GM12878 (cell line): ENCODE results near the gene PSMD13. TPM values are rescaled to one million over a fixed set of nuclear protein-coding genes. Genes with fewer than 3 reads are reported as not detected.

Source experiments
- ATAC-seq: fragments of 200-7000 bp; cut with Tn5 transposase; 3 replicates; pipeline ENCODE4 v1.9.1; 2020; ENCODE audit warnings: mild to moderate bottlenecking, moderate library complexity
- BruUV-seq: library from RNA; stranded (reverse); fragments of 400-500 nt; replicated peaks from 2 replicates; lab custom pipeline; 2021; lab: Mats Ljungman, UMichigan
- CTCF ChIA-PET: fragments of 300-600 bp; sonication (Branson Sonifier 250); formaldehyde crosslinking; extraction: SDS; loops from one replicate; lab custom pipeline; 2021; ENCODE audit warnings: inconsistent platforms; lab: Yijun Ruan, JAX
- POLR2A ChIA-PET: fragments of 350-600 bp; formaldehyde crosslinking; extraction: SDS; loops from one replicate; lab custom pipeline; 2021; ENCODE audit warnings: inconsistent platforms; lab: Charles Lee
- RAD21 ChIA-PET: fragments of 300-600 bp; sonication (Branson Sonifier 250); formaldehyde crosslinking; loops from one replicate; lab custom pipeline; 2023; ENCODE audit warnings: antibody characterized with exemption; ENCODE audit not compliant: unreplicated experiment; lab: Charles Lee
- SMC1A ChIA-PET: fragments of 300-600 bp; sonication (Branson Sonifier 250); formaldehyde crosslinking; loops from one replicate; lab custom pipeline; 2023; ENCODE audit not compliant: unreplicated experiment, uncharacterized antibody; lab: Charles Lee
- DNase-seq: peaks from one replicate; pipeline ENCODE4 v3.0.0-alpha.2; 2011; ENCODE audit warnings: low read depth, low spot score
- FAIRE-seq: peaks from 3 replicates; lab custom pipeline; 2011; peaks lifted over from hg19 to GRCh38; lab: Jason Lieb, UNC
- H2AFZ ChIP-seq: 2 replicates; pipeline ENCODE4 v1.6.0; 2011; ENCODE audit warnings: low read depth, low read length, control low read depth; ENCODE audit not compliant: control insufficient read depth
- H3K27ac ChIP-seq: 2 replicates; pipeline ENCODE4 v1.5.1; 2011; ENCODE audit warnings: control low read depth; ENCODE audit not compliant: control insufficient read depth, insufficient read depth
- H3K27me3 ChIP-seq, 2 experiments: replicated peaks in 1 of 2; 2 replicates each; pipeline versions ENCODE4 v1.6.0 to v1.6.1; 2011; ENCODE audit warnings: low read length in 1 of 2; ENCODE audit not compliant: control insufficient read depth in 2 of 2, insufficient read depth in 2 of 2
- H3K36me3 ChIP-seq, 2 experiments: 2 replicates each; pipeline ENCODE4 v1.5.1; 2011; ENCODE audit warnings: low read length in 1 of 2; ENCODE audit not compliant: control insufficient read depth in 2 of 2, insufficient read depth in 2 of 2
- H3K4me1 ChIP-seq: 2 replicates; pipeline ENCODE4 v1.6.1; 2011; ENCODE audit warnings: mild to moderate bottlenecking, low read length, moderate library complexity, mixed read lengths; ENCODE audit not compliant: control insufficient read depth, insufficient read depth
- H3K4me2 ChIP-seq: 2 replicates; pipeline ENCODE4 v1.6.0; 2011; ENCODE audit warnings: control low read depth; ENCODE audit not compliant: control insufficient read depth, insufficient read depth
- H3K4me3 ChIP-seq: fragments of 200-600 bp; sonication (generic); 2 replicates; pipeline ENCODE4 v1.5.1; 2016
- H3K79me2 ChIP-seq: 2 replicates; pipeline ENCODE4 v1.6.0; 2011; ENCODE audit warnings: low read length; ENCODE audit not compliant: control insufficient read depth, insufficient read depth
- H3K9ac ChIP-seq: 2 replicates; pipeline ENCODE4 v1.8.0; 2011; ENCODE audit warnings: low read length, control low read depth, mixed read lengths; ENCODE audit not compliant: control insufficient read depth, insufficient read depth
- H3K9me3 ChIP-seq: replicated peaks from 3 replicates; pipeline ENCODE4 v1.5.1; 2011; ENCODE audit warnings: mild to moderate bottlenecking, low read length; ENCODE audit not compliant: control insufficient read depth, insufficient read depth
- H4K20me1 ChIP-seq: 2 replicates; pipeline ENCODE4 v1.6.0; 2011; ENCODE audit not compliant: control insufficient read depth, insufficient read depth
- IRF4 ChIP-seq: IDR thresholded peaks from 2 replicates; pipeline ENCODE4 v1.6.1; 2011; ENCODE audit warnings: low read depth, low read length
- MEF2A ChIP-seq: IDR thresholded peaks from 2 replicates; pipeline ENCODE4 v1.6.1; 2011; ENCODE audit warnings: low read depth, mild to moderate bottlenecking, low read length, moderate library complexity; ENCODE audit not compliant: insufficient read depth
- POLR2A ChIP-seq: IDR thresholded peaks from 2 replicates; pipeline ENCODE4 v1.6.1; 2011; ENCODE audit warnings: low read depth, mild to moderate bottlenecking, low read length
- RELA ChIP-seq: fragments of 450-650 bp; IDR thresholded peaks from 2 replicates; pipeline ENCODE4 v1.8.0; 2014; ENCODE audit warnings: borderline replicate concordance; ENCODE audit not compliant: partially characterized antibody
- RFX5 ChIP-seq: IDR thresholded peaks from 2 replicates; pipeline ENCODE4 v1.6.1; 2011; ENCODE audit warnings: low read depth, low read length, improper control_type of control experiment
- SUZ12 ChIP-seq: fragments of 200-600 bp; sonication (generic); IDR thresholded peaks from one replicate; pipeline ENCODE4 v1.6.1; 2018; ENCODE audit warnings: antibody characterized with exemption, mild to moderate bottlenecking; ENCODE audit not compliant: unreplicated experiment
- TBL1XR1 ChIP-seq: IDR thresholded peaks from 2 replicates; pipeline ENCODE4 v1.6.1; 2012; ENCODE audit warnings: low read depth, low read length, improper control_type of control experiment
- WGBS: methylation state at CpG from one replicate; pipeline ENCODE4 v1.1.6; 2016; ENCODE audit warnings: low lambda C conversion rate; ENCODE audit not compliant: insufficient replicate concordance, insufficient coverage; ENCODE audit errors: missing lambda C conversion rate; 5-methylcytosine and 5-hydroxymethylcytosine counted together
- in situ Hi-C: fragments of 300-500 bp; cut with MboI; formaldehyde crosslinking; loops from 9 replicates; pipeline ENCODE4 v1.14.3; 2018; ENCODE audit warnings: mixed read lengths
- intact Hi-C: fragments of 100-400 bp; cut with micrococcal nuclease; formaldehyde crosslinking; loops from one replicate; pipeline ENCODE4 v1.14.2; 2022; ENCODE audit not compliant: unreplicated experiment
- polyA plus RNA-seq, 11 experiments: library from polyadenylated mRNA; depleted of rRNA in 4 of 11; unstranded in 6 of 11; stranded (reverse) in 5 of 11; fragments of >200 nt; fragmentation: Nextera tagmentation in 4 of 11; fragmentation: Illumina TruSeq in 1 of 11; extraction: Ambion mirVana in 4 of 11; extraction: Trizol in 1 of 11; gene quantifications; 1 replicate in 1 of 11; 2 replicates in 10 of 11; pipeline versions ENCODE4 v1.2.1 to v1.2.3, GENCODE V29; 2011 to 2016; ENCODE audit warnings: inconsistent platforms in 2 of 11, missing spikeins in 2 of 11, low read depth in 1 of 11
- total RNA-seq, 4 experiments: library from RNA; depleted of rRNA in 3 of 4; stranded (reverse); fragments of >200 nt in 3 of 4; fragmentation: Illumina TruSeq in 1 of 4; extraction: Trizol in 1 of 4; gene quantifications; 2 replicates each; pipeline versions ENCODE4 v1.2.1 to v1.2.3, GENCODE V29; 2013 to 2021

PSMD13 gene
- total and polyA plus RNA-seq, 10 of the 15 experiments (the other 5 are each of a cell fraction or from before 2014, with no cell fraction given), result 141 to 303 (median 177) TPM

GRCh38 chr11:198236-198806, 38.5 kb upstream of the PSMD13 start:
- Histone ChIP-seq H3K9ac (no peak overlapping the region), H3K4me1 (no peaks in the 10 kb centered on the region), H3K4me2 (no peak overlapping the region), H3K4me3 (no peak overlapping the region), H2AFZ (no peak overlapping the region), H3K27ac (no peak overlapping the region), H3K36me3 (no peaks in the 10 kb centered on the region), H3K79me2 (no peaks in the 10 kb centered on the region), H3K9me3 (no peaks in the 10 kb centered on the region), H4K20me1 (no peaks in the 10 kb centered on the region), H3K27me3 (no peaks in the 10 kb centered on the region)
- no peak for FAIRE-seq
- no peak for DNase-seq
- ChIA-PET POLR2A (no interaction called here), RAD21 (interaction anchor here (1.3 kb wide), 1 partner anchor 8 kb away, joined by 3 read pairs; the partner anchor contains the start of gene BET1L), SMC1A (no interaction called here), CTCF (no interaction called here)
- intact Hi-C loops, result no loop called here
- peak; percentile 16; the same call in 2 of the 3 replicates for ATAC-seq
- no peak for TF ChIP-seq RFX5
- TF ChIP-seq TBL1XR1, result no peak
- TF ChIP-seq MEF2A, result no peak
- in situ Hi-C loops, result no loop called here
- WGBS, result 85% methylated on average over 21 of the region's 21 CpGs
- BruUV-seq, result no TSS peak

GRCh38 chr11:199004-199581, 37.7 kb upstream of the PSMD13 start:
- ATAC-seq, result no peak
- Histone ChIP-seq H3K4me3 (no peak overlapping the region), H3K27me3 (no peaks in the 10 kb centered on the region), H2AFZ (no peak overlapping the region), H3K9me3 (no peaks in the 10 kb centered on the region), H4K20me1 (0 out of 2 replicates have a peak, but pooled peaks cover 3% of the 10 kb centered on the region), H3K79me2 (no peaks in the 10 kb centered on the region; the same call in 1 of the 2 replicates), H3K27ac (no peak overlapping the region), H3K36me3 (peaks cover 0 to 3% of the 10 kb centered on the region in 2 experiments; a peak in 1 of 4 replicates), H3K4me2 (no peak overlapping the region), H3K4me1 (no peaks in the 10 kb centered on the region), H3K9ac (no peak overlapping the region)
- no peak for FAIRE-seq
- CTCF ChIA-PET, result interaction anchor here (0.5 kb wide), 1 partner anchor 43 kb away, joined by 3 read pairs; no protein-coding TSS in a partner anchor
- no peak for DNase-seq
- POLR2A ChIA-PET, result no interaction called here
- no TSS peak for BruUV-seq
- RAD21 ChIA-PET, result no interaction called here
- WGBS, result 80% methylated on average over 13 of the region's 13 CpGs
- SMC1A ChIA-PET, result no interaction called here
- intact Hi-C loops (no loop called here), in situ Hi-C loops (no loop called here)
- TF ChIP-seq POLR2A (peak; percentile 36), SUZ12 (no peak), RELA (no peak), IRF4 (no peak)
